ENCODE data around the gene PSMC5.

- TF ChIP-seq POLR2A (IDR thresholded peaks at IDR 0.05) (no peak), POLR2AphosphoS5 (IDR thresholded peaks at IDR 0.05) (no peak), CTCF (IDR thresholded peaks at IDR 0.05) (no peak), EP300 (IDR thresholded peaks at IDR 0.05; ENCODE audit: low read depth) (no peak)
These were observed 14.9 kb downstream of the PSMC5 start for GRCh38 chr17:63842173-63842539.
